Stimulated activated CD4-positive, alpha-beta T cell treated with anti-CD3 and anti-CD28 coated beads, TNF-alpha, amount 100 ng/mL, for 1 hour (primary cell): ENCODE measurements around the gene BCAS1.
A peak's percentile ranks its signal among the peaks of the same experiment; 100 is the strongest.

Experiments used
- DNase-seq, 3 donors: peaks; one replicate each; pipeline ENCODE4 v3.0.0-alpha.2; 2020; ENCODE audit warnings: low read depth in 3 of 3, low spot score in 1 of 3

BCAS1 gene

DNA sequence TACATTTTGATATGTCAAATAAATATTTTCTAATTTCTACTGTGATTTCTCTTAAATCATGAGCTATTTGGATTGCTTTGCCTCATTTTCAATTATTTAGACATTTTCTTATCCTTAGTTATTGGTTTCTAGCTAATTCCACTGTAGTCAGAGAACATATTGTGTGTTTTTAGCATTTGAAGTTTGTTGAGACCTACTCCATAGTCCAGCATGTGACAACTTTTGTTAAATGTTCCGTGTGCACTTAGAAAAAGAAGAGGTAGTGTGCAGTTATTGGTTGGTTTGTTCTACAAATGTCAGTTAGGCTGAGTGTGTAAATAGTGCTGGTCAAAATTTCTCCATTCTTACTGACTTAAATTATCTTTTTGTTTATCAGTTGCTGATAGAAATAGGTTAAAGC, 138.8 kb downstream of the BCAS1 start:
- no peak for DNase-seq

GRCh38 chr20:53930651-53931504, 139.5 kb downstream of the BCAS1 start:
- DNase-seq: no peak

- DNase-seq: no peak
Measured at GRCh38 chr20:53929974-53930650, 140.3 kb downstream of the BCAS1 start.

GRCh38 chr20:53929399-53929798, 141.0 kb downstream of the BCAS1 start:
- no peak for DNase-seq

DNA sequence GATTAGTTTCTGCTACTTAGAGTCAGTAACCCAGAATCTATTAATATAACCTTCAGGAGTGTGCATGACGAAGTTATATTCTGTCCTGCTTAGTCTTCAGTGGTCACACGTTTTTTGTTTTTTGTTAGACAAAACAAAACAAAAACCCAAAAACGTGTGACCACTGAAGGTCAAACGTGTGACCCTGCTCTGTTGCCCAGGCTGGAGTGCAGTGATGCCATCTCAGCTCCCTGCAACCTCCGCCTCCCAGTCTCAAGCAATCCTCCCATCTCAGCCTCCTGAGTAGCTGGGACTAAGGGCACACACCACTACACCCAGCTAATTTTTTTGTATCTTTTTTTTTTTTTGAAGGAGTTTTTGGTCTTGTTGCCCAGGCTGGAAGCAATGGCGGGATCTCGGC, 142.4 kb downstream of the BCAS1 start:
- no peak for DNase-seq

DNA sequence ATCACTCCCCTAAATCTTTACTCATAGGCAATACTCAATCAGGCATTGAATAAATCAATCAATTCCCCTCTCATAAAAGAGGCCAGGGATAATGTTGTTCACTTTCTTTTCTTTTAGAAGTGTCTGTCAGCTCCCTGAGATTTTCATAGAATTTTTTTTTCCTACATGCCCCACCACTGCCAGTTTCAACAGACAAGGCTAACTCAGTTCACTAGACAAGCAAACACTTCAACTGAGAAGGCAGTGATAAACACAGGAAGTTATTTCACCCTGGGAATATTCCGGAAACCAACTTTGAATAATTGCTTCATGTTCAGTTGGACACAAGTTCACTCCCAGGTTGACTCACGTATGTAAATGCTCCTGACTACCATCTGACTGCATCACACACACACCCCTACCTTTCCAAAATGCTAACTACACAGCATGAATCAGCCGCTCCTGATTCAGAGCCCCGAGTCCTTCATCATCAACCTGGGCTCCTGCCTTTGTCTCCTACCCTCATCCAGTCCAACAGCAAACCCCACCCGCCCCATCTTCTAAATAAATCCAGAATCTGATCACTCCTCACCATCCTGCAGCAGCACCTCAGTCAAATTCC, 143.9 kb downstream of the BCAS1 start:
- no peak for DNase-seq

GRCh38 chr20:53925651-53926401, 144.6 kb downstream of the BCAS1 start:
- DNase-seq: no peak

- DNase-seq: no peak
Measured at GRCh38 chr20:53923566-53924369, 146.6 kb downstream of the BCAS1 start.

- no peak for DNase-seq
Measured at GRCh38 chr20:53922901-53923314, 147.5 kb downstream of the BCAS1 start.

DNA sequence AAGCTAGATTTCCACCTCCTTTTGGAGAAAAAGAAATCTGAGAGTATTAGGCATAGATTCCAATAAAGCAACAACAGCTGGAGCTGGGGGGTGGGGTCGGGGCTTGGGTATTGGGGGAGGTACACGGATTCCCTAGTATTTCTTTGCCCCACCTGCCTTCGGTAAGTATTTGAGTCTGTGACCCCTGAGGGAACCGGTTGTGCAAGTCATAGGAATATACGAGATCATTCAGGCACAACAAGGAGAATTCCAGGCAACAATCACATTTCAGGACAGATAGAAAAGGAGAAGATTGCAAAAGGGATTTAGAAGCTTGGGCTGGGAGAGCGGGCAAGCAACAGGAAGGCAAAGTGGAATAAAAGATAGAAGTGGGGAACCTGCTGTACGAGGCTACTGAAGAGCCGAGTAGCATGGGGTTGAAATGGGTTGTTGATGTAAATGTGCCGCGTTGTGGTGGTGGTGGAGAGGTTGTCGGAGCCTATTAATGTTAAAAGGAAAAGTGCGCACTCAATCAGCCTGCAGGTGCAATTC, 148.9 kb downstream of the BCAS1 start:
- DNase-seq: no peak

GRCh38 chr20:53920647-53921245, 149.6 kb downstream of the BCAS1 start:
- DNase-seq: no peak

GRCh38 chr20:53919886-53920285, 150.5 kb downstream of the BCAS1 start:
- no peak for DNase-seq

DNA sequence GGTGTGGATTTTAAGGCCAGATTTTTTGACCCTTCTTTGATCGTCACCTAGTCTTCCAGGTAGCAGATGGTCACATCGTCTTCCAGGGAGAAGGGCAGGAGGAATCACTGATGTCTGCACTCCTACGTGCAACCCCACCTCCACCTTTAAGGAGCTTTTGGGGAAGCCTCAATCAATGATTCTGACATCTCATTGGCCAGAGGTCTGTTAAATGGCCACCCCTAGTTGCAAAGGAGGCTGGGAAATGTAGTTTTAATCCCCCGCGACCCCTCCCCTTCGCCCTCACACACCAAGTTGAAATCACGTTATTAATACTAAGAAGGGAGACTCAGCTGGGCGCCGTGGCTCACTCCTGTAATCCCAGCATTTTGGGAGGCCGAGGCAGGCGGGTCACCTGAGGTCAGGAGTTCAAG, 151.4 kb downstream of the BCAS1 start:
- no peak for DNase-seq

DNA sequence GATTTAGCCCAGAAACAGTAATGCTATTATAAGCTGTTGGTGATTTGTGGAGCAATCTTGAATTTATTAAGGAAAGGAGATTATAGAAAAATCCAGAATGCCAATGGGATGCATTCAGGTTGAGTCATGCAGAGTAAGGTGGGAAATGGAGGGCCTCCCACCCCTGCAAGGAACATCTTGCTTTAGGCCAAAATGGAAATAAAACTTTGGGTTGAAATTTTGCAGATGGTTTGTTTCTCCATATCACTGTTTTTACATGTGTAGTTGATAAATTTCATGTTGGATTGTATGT, 152.4 kb downstream of the BCAS1 start:
- DNase-seq: no peak

GRCh38 chr20:53917145-53918019, 153.0 kb downstream of the BCAS1 start:
- DNase-seq: no peak

DNA sequence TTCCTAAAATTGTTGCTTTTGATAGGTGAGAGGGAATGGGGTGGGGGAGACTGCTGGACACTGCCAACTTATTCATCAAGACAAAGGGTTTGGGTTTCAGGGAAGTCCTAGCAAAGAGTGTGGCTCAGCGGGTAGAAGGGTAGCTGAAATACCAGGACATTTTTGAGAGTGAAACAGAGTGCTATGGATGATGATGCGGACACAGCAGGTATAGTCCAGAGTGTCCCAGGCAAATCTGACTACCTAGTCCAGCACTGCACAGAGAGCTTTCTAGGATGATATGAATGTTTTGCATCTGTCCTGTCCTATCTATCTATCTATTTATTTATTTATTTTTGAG, 154.3 kb downstream of the BCAS1 start:
- no peak for DNase-seq

GRCh38 chr20:53915446-53916172, 154.8 kb downstream of the BCAS1 start:
- peak; percentile 90 to 95 (median 92) for DNase-seq

GRCh38 chr20:53914781-53915445, 155.5 kb downstream of the BCAS1 start:
- no peak for DNase-seq
